ENCODE data around the gene HOXA7. TPM values are rescaled to one million over a fixed set of nuclear protein-coding genes. Genes with fewer than 3 reads are reported as not detected.

The HOXA7 gene
- total RNA-seq, 4 donors from 2014 or later: 7.0 to 22.9 (median 12.8) TPM

GRCh38 chr7:27116962-27117886 is 39.3 kb downstream of the HOXA7 start:
- Histone ChIP-seq H3K27ac (peak overlapping the region; percentile 90 to 96 (median 92)), H3K4me1 (peaks cover 31 to 92% (median 79%) of the 10 kb centered on the region in 4 donors), H3K9me3 (no peaks in the 10 kb centered on the region), H3K27me3 (no peaks in the 10 kb centered on the region), H3K4me3 (peak overlapping the region in 3 of 4 donors; percentile 34 to 59 (median 43)), H3K36me3 (no peaks in the 10 kb centered on the region)
- 27 to 42% methylated on average over 3 to 12 of the region's 12 CpGs for WGBS, 2 donors (ENCODE audit: low coverage in 1 of 2)
- no peak for DNase-seq
- intact Hi-C loops (cut with DNase I; ENCODE audit: low total_unique reads) (no loop called here), in situ Hi-C loops (cut with MboI; ENCODE audit: low pct_ligation_motif_present in 1 of 4, low pct_unique_long_range_greater_than_20kb in 1 of 4, low sequenced_read_pairs in 3 of 4) (no loop called here)
- TF ChIP-seq EP300 (IDR thresholded peaks at IDR 0.05; ENCODE audit: low read depth) (no peak), POLR2AphosphoS5 (IDR thresholded peaks at IDR 0.05) (no peak), POLR2A (IDR thresholded peaks at IDR 0.05) (no peak), CTCF (IDR thresholded peaks at IDR 0.05) (no peak)

GRCh38 chr7:27116031-27116961 is 40.2 kb downstream of the HOXA7 start:
- Histone ChIP-seq H3K27ac (peak overlapping the region; percentile 90 to 96 (median 92)), H3K9me3 (no peaks in the 10 kb centered on the region), H3K36me3 (no peaks in the 10 kb centered on the region), H3K4me3 (peak overlapping the region; percentile 27 to 59 (median 38)), H3K4me1 (peaks cover 33 to 92% (median 80%) of the 10 kb centered on the region in 4 donors), H3K27me3 (no peaks in the 10 kb centered on the region)
- TF ChIP-seq CTCF (IDR thresholded peaks at IDR 0.05) (no peak), POLR2AphosphoS5 (IDR thresholded peaks at IDR 0.05) (peak in 1 of 3 donors; percentile 6)
- no peak for DNase-seq
- WGBS, 2 donors (ENCODE audit: low coverage in 1 of 2): 32% methylated on average over 15 to 20 of the region's 20 CpGs
- intact Hi-C loops (cut with DNase I; ENCODE audit: low total_unique reads): no loop called here
- in situ Hi-C loops (cut with MboI; ENCODE audit: low pct_ligation_motif_present in 1 of 4, low pct_unique_long_range_greater_than_20kb in 1 of 4, low sequenced_read_pairs in 3 of 4): no loop called here

GRCh38 chr7:27115221-27116026 is 41.1 kb downstream of the HOXA7 start:
- H3K4me3 ChIP-seq: peak overlapping the region; percentile 27 to 59 (median 38)
- no peaks in the 10 kb centered on the region for H3K9me3 ChIP-seq
- intact Hi-C loops (cut with DNase I; ENCODE audit: low total_unique reads) (no loop called here), in situ Hi-C loops (cut with MboI; ENCODE audit: low pct_ligation_motif_present in 1 of 4, low pct_unique_long_range_greater_than_20kb in 1 of 4, low sequenced_read_pairs in 3 of 4) (no loop called here)
- WGBS, 2 donors (ENCODE audit: low coverage in 1 of 2): 36 to 45% methylated on average over 2 to 45 of the region's 45 CpGs
- peak; percentile 75 for DNase-seq
- peak overlapping the region; percentile 90 to 96 (median 92) for H3K27ac ChIP-seq
- no peaks in the 10 kb centered on the region for H3K36me3 ChIP-seq
- no peaks in the 10 kb centered on the region for H3K27me3 ChIP-seq
- peak; percentile 76 to 84 (median 81) for TF ChIP-seq POLR2AphosphoS5 (IDR thresholded peaks at IDR 0.05)
- TF ChIP-seq POLR2A (IDR thresholded peaks at IDR 0.05): peak; percentile 65
- no peak for TF ChIP-seq CTCF (IDR thresholded peaks at IDR 0.05)
- TF ChIP-seq EP300 (IDR thresholded peaks at IDR 0.05; ENCODE audit: low read depth): peak; percentile 4
- H3K4me1 ChIP-seq: peaks cover 27 to 92% (median 80%) of the 10 kb centered on the region in 4 donors
